Esophagus muscularis mucosa (tissue), 4 donors: Measurements from ENCODE around the gene DACT3. TPM values are rescaled to one million over a fixed set of nuclear protein-coding genes. Genes with fewer than 3 reads are reported as not detected.

Experiments used
- DNase-seq: peaks from one replicate; pipeline ENCODE4 v3.0.0-alpha.2; 2017; ENCODE audit errors: extremely low spot score
- H3K27ac ChIP-seq, 4 donors: fragments of 200-600 bp; sonication (generic); replicated peaks in 1 of 4; 1 replicate in 3 of 4; 2 replicates in 1 of 4; pipeline ENCODE4 v1.5.1; 2016 to 2019; ENCODE audit warnings: mild to moderate bottlenecking in 1 of 4
- H3K27me3 ChIP-seq, 4 donors: fragments of 200-600 bp; sonication (generic); one replicate each; pipeline versions ENCODE4 v1.5.1 to v1.6.0; 2016 to 2019
- H3K36me3 ChIP-seq, 4 donors: fragments of 200-600 bp; sonication (generic); one replicate each; pipeline ENCODE4 v1.5.1; 2016 to 2019
- H3K4me1 ChIP-seq, 4 donors: fragments of 200-600 bp; sonication (generic); one replicate each; pipeline ENCODE4 v1.5.1; 2016 to 2019
- H3K4me3 ChIP-seq, 4 donors: fragments of 200-600 bp; sonication (generic); 1 replicate in 2 of 4; 2 replicates in 2 of 4; pipeline ENCODE4 v1.5.1; 2016 to 2019; ENCODE audit warnings: mild to moderate bottlenecking in 4 of 4, moderate library complexity in 1 of 4
- H3K9me3 ChIP-seq, 4 donors: fragments of 200-600 bp; sonication (generic); 1 replicate in 3 of 4; 2 replicates in 1 of 4; pipeline ENCODE4 v1.5.1; 2016 to 2019
- CTCF ChIP-seq, 3 experiments: fragments of 200-600 bp in 2 of 3; fragments of 450-650 bp in 1 of 3; sonication (generic) in 2 of 3; IDR thresholded peaks; one replicate each; pipeline ENCODE4 v1.5.1; 2017 to 2019; ENCODE audit warnings: antibody characterized with exemption in 3 of 3, mild to moderate bottlenecking in 2 of 3, moderate library complexity in 1 of 3
- EP300 ChIP-seq: sonication (generic); formaldehyde crosslinking; IDR thresholded peaks from one replicate; pipeline ENCODE4 v1.6.1; 2017; ENCODE audit warnings: antibody characterized with exemption
- POLR2A ChIP-seq: fragments of 450-650 bp; IDR thresholded peaks from one replicate; pipeline ENCODE4 v1.6.1; 2017; ENCODE audit warnings: antibody characterized with exemption, moderate library complexity, mild to moderate bottlenecking, low read depth
- POLR2AphosphoS5 ChIP-seq, 2 donors: sonication (generic); formaldehyde crosslinking; IDR thresholded peaks; one replicate each; pipeline ENCODE4 v1.6.1; 2017; ENCODE audit warnings: antibody characterized with exemption in 2 of 2
- WGBS: methylation state at CpG from one replicate; pipeline ENCODE4 v1.1.5; 2018; 5-methylcytosine and 5-hydroxymethylcytosine counted together
- intact Hi-C: fragments of 100-400 bp; cut with DNase I; formaldehyde crosslinking; loops from one replicate; pipeline ENCODE4 v1.15.1; 2023
- total RNA-seq, 4 donors: library from RNA; depleted of rRNA; stranded (reverse); fragments of >200 nt; gene quantifications; one replicate each; pipeline versions ENCODE4 v1.1.0 to v1.2.1, GENCODE V29; 2016

Gene DACT3
- total RNA-seq, 4 donors from 2014 or later = 46.7 to 119 (median 65.1) TPM

- Histone ChIP-seq H3K36me3 (peaks cover 27 to 55% (median 51%) of the 10 kb centered on the region in 4 donors), H3K9me3 (no peaks in the 10 kb centered on the region), H3K27ac (no peak overlapping the region), H3K4me1 (peaks cover 16 to 35% (median 26%) of the 10 kb centered on the region in 4 donors), H3K4me3 (no peak overlapping the region), H3K27me3 (no peaks in the 10 kb centered on the region)
- 67% methylated on average over 5 of the region's 5 CpGs for WGBS
- intact Hi-C loops = no loop called here
- TF ChIP-seq EP300 (no peak), CTCF (IDR thresholded peaks at IDR 0.05) (no peak)
- no peak for DNase-seq
Measured at GRCh38 chr19:46610413-46610775, 50.6 kb downstream of the DACT3 start.

- peaks cover 22 to 41% (median 32%) of the 10 kb centered on the region in 4 donors for H3K4me1 ChIP-seq
Measured at GRCh38 chr19:46609511-46610412, 51.2 kb downstream of the DACT3 start.

GRCh38 chr19:46608581-46609345, 52.2 kb downstream of the DACT3 start:
- Histone ChIP-seq H3K27me3 (no peaks in the 10 kb centered on the region), H3K4me3 (no peak overlapping the region), H3K36me3 (peaks cover 27 to 57% (median 51%) of the 10 kb centered on the region in 4 donors), H3K4me1 (peaks cover 27 to 43% (median 33%) of the 10 kb centered on the region in 4 donors), H3K9me3 (no peaks in the 10 kb centered on the region), H3K27ac (no peak overlapping the region)
- intact Hi-C loops = no loop called here
- DNase-seq = no peak
- 91% methylated on average over 18 of the region's 27 CpGs for WGBS
- TF ChIP-seq EP300 (no peak), POLR2A (no peak), POLR2AphosphoS5 (IDR thresholded peaks at IDR 0.05) (no peak)

More at GRCh38 chr19:46609511-46610412, 51.2 kb downstream of the DACT3 start:
- WGBS = 84% methylated on average over 28 of the region's 30 CpGs
- H3K4me3 ChIP-seq = no peak overlapping the region
- no peaks in the 10 kb centered on the region for H3K27me3 ChIP-seq
- TF ChIP-seq CTCF (IDR thresholded peaks at IDR 0.05) (no peak), POLR2A (no peak), POLR2AphosphoS5 (IDR thresholded peaks at IDR 0.05) (no peak), EP300 (no peak)
- H3K9me3 ChIP-seq = no peaks in the 10 kb centered on the region
- no peak overlapping the region for H3K27ac ChIP-seq
- no peak for DNase-seq
- H3K36me3 ChIP-seq = peaks cover 27 to 57% (median 51%) of the 10 kb centered on the region in 4 donors
- intact Hi-C loops = no loop called here

- peaks cover 27 to 57% (median 51%) of the 10 kb centered on the region in 4 donors for H3K36me3 ChIP-seq
- H3K27ac ChIP-seq = no peak overlapping the region
- H3K9me3 ChIP-seq = no peaks in the 10 kb centered on the region
- H3K4me3 ChIP-seq = no peak overlapping the region
- intact Hi-C loops = no loop called here
- no peak for DNase-seq
- 89% methylated on average over 7 of the region's 9 CpGs for WGBS
- H3K4me1 ChIP-seq = peaks cover 33 to 46% (median 39%) of the 10 kb centered on the region in 4 donors
- H3K27me3 ChIP-seq = no peaks in the 10 kb centered on the region
- TF ChIP-seq EP300 (no peak), POLR2AphosphoS5 (IDR thresholded peaks at IDR 0.05) (no peak), POLR2A (no peak), CTCF (IDR thresholded peaks at IDR 0.05) (no peak)
Measured at GRCh38 chr19:46608178-46608577, 52.8 kb downstream of the DACT3 start.

GRCh38 chr19:46607448-46607841, 53.5 kb downstream of the DACT3 start:
- no peak for DNase-seq
- 76% methylated on average over 12 of the region's 12 CpGs for WGBS
- TF ChIP-seq EP300 (no peak), CTCF (IDR thresholded peaks at IDR 0.05) (no peak), POLR2A (no peak), POLR2AphosphoS5 (IDR thresholded peaks at IDR 0.05) (no peak)
- intact Hi-C loops = no loop called here
- Histone ChIP-seq H3K4me3 (no peak overlapping the region), H3K36me3 (peaks cover 27 to 57% (median 51%) of the 10 kb centered on the region in 4 donors), H3K9me3 (no peaks in the 10 kb centered on the region), H3K4me1 (peaks cover 40 to 54% (median 46%) of the 10 kb centered on the region in 4 donors), H3K27ac (peak overlapping the region in 3 of 4 donors; percentile 3 to 30 (median 13)), H3K27me3 (no peaks in the 10 kb centered on the region)
